ENCODE measurements around the gene TNRC18.

Gene TNRC18

GRCh38 chr7:5437987-5438386 lies 14.4 kb upstream of the TNRC18 start:
- no peaks in the 10 kb centered on the region for H3K4me1 ChIP-seq (ENCODE audit: control insufficient read depth, insufficient read depth, low read length, poor library complexity, severe bottlenecking)
- H3K27ac ChIP-seq (ENCODE audit: insufficient read depth, low read length, poor library complexity, severe bottlenecking): no peak overlapping the region
- no peaks in the 10 kb centered on the region for H3K9me3 ChIP-seq (ENCODE audit: control insufficient read depth, low read length)
- DNase-seq: no peak
- H3K4me3 ChIP-seq (ENCODE audit: insufficient read depth, low read depth, low read length, poor library complexity, severe bottlenecking): no peak overlapping the region
- no peaks in the 10 kb centered on the region for H3K36me3 ChIP-seq (ENCODE audit: control insufficient read depth, insufficient read depth, low read length)
- no peaks in the 10 kb centered on the region for H3K27me3 ChIP-seq (replicated peaks; ENCODE audit: control insufficient read depth, insufficient read depth, low read length, poor library complexity, severe bottlenecking)

GRCh38 chr7:5437348-5437892 lies 13.8 kb upstream of the TNRC18 start:
- Histone ChIP-seq H3K36me3 (ENCODE audit: control insufficient read depth, insufficient read depth, low read length) (no peaks in the 10 kb centered on the region), H3K27ac (ENCODE audit: insufficient read depth, low read length, poor library complexity, severe bottlenecking) (no peak overlapping the region), H3K9me3 (ENCODE audit: control insufficient read depth, low read length) (no peaks in the 10 kb centered on the region), H3K4me1 (ENCODE audit: control insufficient read depth, insufficient read depth, low read length, poor library complexity, severe bottlenecking) (no peaks in the 10 kb centered on the region), H3K4me3 (ENCODE audit: insufficient read depth, low read depth, low read length, poor library complexity, severe bottlenecking) (no peak overlapping the region), H3K27me3 (replicated peaks; ENCODE audit: control insufficient read depth, insufficient read depth, low read length, poor library complexity, severe bottlenecking) (no peaks in the 10 kb centered on the region)
- no peak for DNase-seq

GRCh38 chr7:5436003-5436678 lies 12.5 kb upstream of the TNRC18 start:
- no peak overlapping the region for H3K4me3 ChIP-seq (ENCODE audit: insufficient read depth, low read depth, low read length, poor library complexity, severe bottlenecking)
- no peaks in the 10 kb centered on the region for H3K9me3 ChIP-seq (ENCODE audit: control insufficient read depth, low read length)
- no peaks in the 10 kb centered on the region for H3K27me3 ChIP-seq (replicated peaks; ENCODE audit: control insufficient read depth, insufficient read depth, low read length, poor library complexity, severe bottlenecking)
- H3K36me3 ChIP-seq (ENCODE audit: control insufficient read depth, insufficient read depth, low read length): no peaks in the 10 kb centered on the region
- no peak for DNase-seq
- no peak overlapping the region for H3K27ac ChIP-seq (ENCODE audit: insufficient read depth, low read length, poor library complexity, severe bottlenecking)
- no peaks in the 10 kb centered on the region for H3K4me1 ChIP-seq (ENCODE audit: control insufficient read depth, insufficient read depth, low read length, poor library complexity, severe bottlenecking)

GRCh38 chr7:5435291-5436002 lies 11.8 kb upstream of the TNRC18 start:
- no peak for DNase-seq
- Histone ChIP-seq H3K27me3 (replicated peaks; ENCODE audit: control insufficient read depth, insufficient read depth, low read length, poor library complexity, severe bottlenecking) (peaks cover 3% of the 10 kb centered on the region), H3K9me3 (ENCODE audit: control insufficient read depth, low read length) (no peaks in the 10 kb centered on the region), H3K36me3 (ENCODE audit: control insufficient read depth, insufficient read depth, low read length) (no peaks in the 10 kb centered on the region), H3K4me1 (ENCODE audit: control insufficient read depth, insufficient read depth, low read length, poor library complexity, severe bottlenecking) (no peaks in the 10 kb centered on the region), H3K27ac (ENCODE audit: insufficient read depth, low read length, poor library complexity, severe bottlenecking) (no peak overlapping the region), H3K4me3 (ENCODE audit: insufficient read depth, low read depth, low read length, poor library complexity, severe bottlenecking) (no peak overlapping the region)

- Histone ChIP-seq H3K9me3 (ENCODE audit: control insufficient read depth, low read length) (no peaks in the 10 kb centered on the region), H3K4me1 (ENCODE audit: control insufficient read depth, insufficient read depth, low read length, poor library complexity, severe bottlenecking) (peaks cover 17% of the 10 kb centered on the region), H3K36me3 (ENCODE audit: control insufficient read depth, insufficient read depth, low read length) (no peaks in the 10 kb centered on the region), H3K27ac (ENCODE audit: insufficient read depth, low read length, poor library complexity, severe bottlenecking) (no peak overlapping the region), H3K27me3 (replicated peaks; ENCODE audit: control insufficient read depth, insufficient read depth, low read length, poor library complexity, severe bottlenecking) (peaks cover 25% of the 10 kb centered on the region), H3K4me3 (ENCODE audit: insufficient read depth, low read depth, low read length, poor library complexity, severe bottlenecking) (no peak overlapping the region)
- DNase-seq: no peak
Observed at GRCh38 chr7:5433181-5433580, 9.5 kb upstream of the TNRC18 start.

- no peak overlapping the region for H3K27ac ChIP-seq (ENCODE audit: insufficient read depth, low read length, poor library complexity, severe bottlenecking)
- H3K36me3 ChIP-seq (ENCODE audit: control insufficient read depth, insufficient read depth, low read length): no peaks in the 10 kb centered on the region
- no peaks in the 10 kb centered on the region for H3K9me3 ChIP-seq (ENCODE audit: control insufficient read depth, low read length)
- no peak overlapping the region for H3K4me3 ChIP-seq (ENCODE audit: insufficient read depth, low read depth, low read length, poor library complexity, severe bottlenecking)
- no peak for DNase-seq
- peaks cover 22% of the 10 kb centered on the region for H3K4me1 ChIP-seq (ENCODE audit: control insufficient read depth, insufficient read depth, low read length, poor library complexity, severe bottlenecking)
- peaks cover 28% of the 10 kb centered on the region for H3K27me3 ChIP-seq (replicated peaks; ENCODE audit: control insufficient read depth, insufficient read depth, low read length, poor library complexity, severe bottlenecking)
Observed at GRCh38 chr7:5432691-5433090, 9.1 kb upstream of the TNRC18 start.

- H3K27ac ChIP-seq (ENCODE audit: insufficient read depth, low read length, poor library complexity, severe bottlenecking): no peak overlapping the region
- peaks cover 39% of the 10 kb centered on the region for H3K27me3 ChIP-seq (replicated peaks; ENCODE audit: control insufficient read depth, insufficient read depth, low read length, poor library complexity, severe bottlenecking)
- peaks cover 32% of the 10 kb centered on the region for H3K4me1 ChIP-seq (ENCODE audit: control insufficient read depth, insufficient read depth, low read length, poor library complexity, severe bottlenecking)
- no peak for DNase-seq
- no peak overlapping the region for H3K4me3 ChIP-seq (ENCODE audit: insufficient read depth, low read depth, low read length, poor library complexity, severe bottlenecking)
- H3K9me3 ChIP-seq (ENCODE audit: control insufficient read depth, low read length): no peaks in the 10 kb centered on the region
- H3K36me3 ChIP-seq (ENCODE audit: control insufficient read depth, insufficient read depth, low read length): no peaks in the 10 kb centered on the region
Observed at GRCh38 chr7:5431560-5432015, 8.0 kb upstream of the TNRC18 start.

GRCh38 chr7:5430612-5430947 lies 6.9 kb upstream of the TNRC18 start:
- no peak overlapping the region for H3K27ac ChIP-seq (ENCODE audit: insufficient read depth, low read length, poor library complexity, severe bottlenecking)
- H3K4me1 ChIP-seq (ENCODE audit: control insufficient read depth, insufficient read depth, low read length, poor library complexity, severe bottlenecking): peaks cover 39% of the 10 kb centered on the region
- H3K27me3 ChIP-seq (replicated peaks; ENCODE audit: control insufficient read depth, insufficient read depth, low read length, poor library complexity, severe bottlenecking): peaks cover 48% of the 10 kb centered on the region
- H3K4me3 ChIP-seq (ENCODE audit: insufficient read depth, low read depth, low read length, poor library complexity, severe bottlenecking): no peak overlapping the region
- no peaks in the 10 kb centered on the region for H3K36me3 ChIP-seq (ENCODE audit: control insufficient read depth, insufficient read depth, low read length)
- no peaks in the 10 kb centered on the region for H3K9me3 ChIP-seq (ENCODE audit: control insufficient read depth, low read length)
- no peak for DNase-seq

GRCh38 chr7:5429857-5430611 lies 6.4 kb upstream of the TNRC18 start:
- H3K4me3 ChIP-seq (ENCODE audit: insufficient read depth, low read depth, low read length, poor library complexity, severe bottlenecking): no peak overlapping the region
- peaks cover 53% of the 10 kb centered on the region for H3K27me3 ChIP-seq (replicated peaks; ENCODE audit: control insufficient read depth, insufficient read depth, low read length, poor library complexity, severe bottlenecking)
- no peak for DNase-seq
- peaks cover 45% of the 10 kb centered on the region for H3K4me1 ChIP-seq (ENCODE audit: control insufficient read depth, insufficient read depth, low read length, poor library complexity, severe bottlenecking)
- H3K9me3 ChIP-seq (ENCODE audit: control insufficient read depth, low read length): no peaks in the 10 kb centered on the region
- no peak overlapping the region for H3K27ac ChIP-seq (ENCODE audit: insufficient read depth, low read length, poor library complexity, severe bottlenecking)
- H3K36me3 ChIP-seq (ENCODE audit: control insufficient read depth, insufficient read depth, low read length): no peaks in the 10 kb centered on the region
